ENCODE results near the gene ENTR1.

Gene ENTR1

DNA sequence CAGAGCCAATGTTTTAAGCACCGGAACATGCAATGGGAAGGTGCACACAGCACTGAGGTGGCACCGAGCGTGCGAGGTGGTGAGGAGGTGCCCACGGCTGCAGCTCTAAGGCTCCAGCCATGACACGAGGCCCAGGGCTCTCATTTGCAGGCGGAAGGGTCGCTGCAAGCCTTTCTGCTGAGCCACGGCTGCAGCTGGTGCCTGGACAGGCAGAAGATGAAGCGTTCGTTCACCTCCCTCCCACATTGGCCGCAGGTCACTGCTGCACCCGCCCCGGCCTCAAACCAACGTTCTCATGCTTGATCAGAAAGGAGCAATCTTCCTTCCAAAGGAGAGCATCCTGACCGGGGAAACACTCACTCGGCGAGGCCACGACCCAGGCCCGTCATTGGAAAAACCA lies 33.7 kb upstream of the ENTR1 start:
- TF ChIP-seq CTCF (IDR thresholded peaks at IDR 0.05; ENCODE audit: low read depth, low read length) = no peak
- H3K4me3 ChIP-seq (ENCODE audit: low read depth, low read length) = no peak overlapping the region
- in situ Hi-C loops (cut with HindIII; ENCODE audit: low sequenced_read_pairs) = no loop called here
- DNase-seq (ENCODE audit: low read depth, low spot score) = no peak

DNA sequence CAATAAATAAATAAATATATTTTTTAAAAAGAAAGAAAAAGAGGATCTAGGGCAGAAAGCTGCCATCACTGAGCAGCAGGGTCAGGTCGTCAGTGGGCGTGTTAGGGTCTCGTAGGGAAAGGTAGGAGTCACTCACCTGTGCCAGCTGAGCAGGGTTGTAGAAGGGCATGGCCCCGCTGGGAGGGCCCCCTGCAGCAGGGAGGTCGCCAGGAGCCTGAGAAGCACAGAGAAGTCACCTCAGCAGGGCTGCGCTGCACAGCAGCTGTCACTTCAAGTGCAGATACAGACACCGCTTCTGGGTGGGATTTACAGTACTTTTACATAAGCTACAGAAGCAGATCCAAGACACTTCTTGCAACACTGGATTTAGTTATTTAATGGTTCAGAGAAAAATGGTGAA lies 33.3 kb upstream of the ENTR1 start:
- in situ Hi-C loops (cut with HindIII; ENCODE audit: low sequenced_read_pairs) = no loop called here
- DNase-seq (ENCODE audit: low read depth, low spot score) = no peak
- no peak overlapping the region for H3K4me3 ChIP-seq (ENCODE audit: low read depth, low read length)
- no peak for TF ChIP-seq CTCF (IDR thresholded peaks at IDR 0.05; ENCODE audit: low read depth, low read length)

GRCh38 chr9:136443087-136443486 lies 32.7 kb upstream of the ENTR1 start:
- TF ChIP-seq CTCF (IDR thresholded peaks at IDR 0.05; ENCODE audit: low read depth, low read length) = no peak
- in situ Hi-C loops (cut with HindIII; ENCODE audit: low sequenced_read_pairs) = no loop called here
- no peak overlapping the region for H3K4me3 ChIP-seq (ENCODE audit: low read depth, low read length)
- DNase-seq (ENCODE audit: low read depth, low spot score) = no peak

DNA sequence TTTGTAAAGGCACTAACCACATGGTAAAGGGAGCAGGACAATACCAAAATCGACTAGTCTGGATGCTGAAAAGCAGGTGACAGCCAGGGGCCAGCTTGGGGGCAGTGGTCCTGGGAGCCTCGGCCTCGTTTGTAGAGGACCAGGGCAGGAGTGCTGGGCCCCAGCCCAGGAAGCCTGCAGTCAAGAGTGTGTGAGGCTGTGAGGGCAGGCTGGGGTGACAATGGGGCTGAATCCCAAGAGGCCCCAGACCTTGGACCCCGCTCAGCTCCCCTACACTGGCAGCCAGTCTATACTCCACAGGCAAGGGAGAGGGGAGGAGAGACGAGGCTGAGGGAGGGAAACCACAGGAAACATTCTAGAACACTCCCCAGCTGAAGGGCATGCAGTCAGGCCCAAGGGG lies 31.9 kb upstream of the ENTR1 start:
- DNase-seq (ENCODE audit: low read depth, low spot score) = no peak
- TF ChIP-seq CTCF (IDR thresholded peaks at IDR 0.05; ENCODE audit: low read depth, low read length) = no peak
- in situ Hi-C loops (cut with HindIII; ENCODE audit: low sequenced_read_pairs) = no loop called here
- H3K4me3 ChIP-seq (ENCODE audit: low read depth, low read length) = no peak overlapping the region

- TF ChIP-seq CTCF (IDR thresholded peaks at IDR 0.05; ENCODE audit: low read depth, low read length) = no peak
- in situ Hi-C loops (cut with HindIII; ENCODE audit: low sequenced_read_pairs) = no loop called here
- no peak for DNase-seq (ENCODE audit: low read depth, low spot score)
- no peak overlapping the region for H3K4me3 ChIP-seq (ENCODE audit: low read depth, low read length)
Observed at GRCh38 chr9:136441681-136442245, 31.3 kb upstream of the ENTR1 start.

DNA sequence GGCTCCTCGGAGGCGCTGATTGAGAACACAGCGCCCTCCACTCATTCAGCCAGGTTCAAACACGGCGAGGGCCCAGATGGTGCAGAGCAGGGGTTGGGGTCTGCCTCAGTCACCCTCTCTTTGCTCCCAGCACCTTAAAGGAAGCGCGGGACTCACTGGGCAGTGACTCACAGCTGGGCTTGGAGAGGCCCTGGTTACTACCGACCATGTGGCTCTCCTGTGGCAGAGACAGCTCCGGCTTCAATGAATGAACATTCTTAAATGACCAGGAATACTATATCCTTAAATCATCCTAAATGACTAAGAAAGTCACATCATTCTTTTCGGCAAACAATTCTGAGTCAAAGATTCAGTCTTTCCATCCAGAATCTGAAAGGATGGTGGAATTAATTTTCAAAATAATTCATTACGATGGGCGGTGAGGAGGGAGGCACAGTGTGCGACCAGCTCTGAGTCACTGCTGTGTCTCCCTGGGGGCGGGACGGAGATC lies 30.8 kb upstream of the ENTR1 start:
- peak; percentile 65 for DNase-seq (ENCODE audit: low read depth, low spot score)
- TF ChIP-seq CTCF (IDR thresholded peaks at IDR 0.05; ENCODE audit: low read depth, low read length) = no peak
- no peak overlapping the region for H3K4me3 ChIP-seq (ENCODE audit: low read depth, low read length)
- in situ Hi-C loops (cut with HindIII; ENCODE audit: low sequenced_read_pairs) = no loop called here
